Skin epidermis (tissue), 12 donors: ENCODE data around the gene PCGF2.
"Not testable (repeated sequence)": the region's sequence is repeated elsewhere in the genome, so short reads cannot be mapped to it uniquely, and the experiment has no call there.

Experiments used
- H3K27ac ChIP-seq, 21 experiments: fragments of 200-600 bp; sonication (generic) in 11 of 21; one replicate each; pipeline ENCODE4 v1.5.0; 2020; ENCODE audit warnings: mild to moderate bottlenecking in 3 of 21, inconsistent platforms in 2 of 21, moderate library complexity in 2 of 21
- H3K4me3 ChIP-seq, 7 experiments: fragments of 200-600 bp; sonication (generic) in 2 of 7; one replicate each; pipeline ENCODE4 v1.5.0; 2020; ENCODE audit warnings: inconsistent platforms in 2 of 7, mild to moderate bottlenecking in 2 of 7, moderate library complexity in 1 of 7

PCGF2 gene

DNA sequence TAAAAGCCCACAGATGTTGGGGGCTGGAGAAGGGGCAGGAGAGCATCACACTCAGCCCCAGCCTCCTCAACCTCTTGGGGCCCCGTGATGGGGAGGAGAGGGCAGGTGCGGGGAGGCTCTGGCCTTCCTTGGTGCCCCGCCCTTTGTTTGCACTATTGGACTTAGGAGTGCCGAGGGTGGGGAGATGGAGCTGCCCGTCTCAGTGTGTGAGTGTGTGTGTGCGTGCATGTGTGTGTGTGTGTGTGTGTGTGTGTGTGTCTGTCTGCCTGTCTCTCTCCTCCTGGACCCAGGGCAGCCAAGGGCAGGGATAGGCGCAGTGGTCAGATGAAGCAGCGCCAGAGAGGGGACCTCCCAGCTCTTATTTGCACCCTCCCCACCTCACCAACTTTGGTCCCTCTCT lies 22.0 kb downstream of the PCGF2 start:
- peak overlapping the region in 1 of 21 experiments; percentile 95 for H3K27ac ChIP-seq
- H3K4me3 ChIP-seq, result not testable (repeated sequence)

DNA sequence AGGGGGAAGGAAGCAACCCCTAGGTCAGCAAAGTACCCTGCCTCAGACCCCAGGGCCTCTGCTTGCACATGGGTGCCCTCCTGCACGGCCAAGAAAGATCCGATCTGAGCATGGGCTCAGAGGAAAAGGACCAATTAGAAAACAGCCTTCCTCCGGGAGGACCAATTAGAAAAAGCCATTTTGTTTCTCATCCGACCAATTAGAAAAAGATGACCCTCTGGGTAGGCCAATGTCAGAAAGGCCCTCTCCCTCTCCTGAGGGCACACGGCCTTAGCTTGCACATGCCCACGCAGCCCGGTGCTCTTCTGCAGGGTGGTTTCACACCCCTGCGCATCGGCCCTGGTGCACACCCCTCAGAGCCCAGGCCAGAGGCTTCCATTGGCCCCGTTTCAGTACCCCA lies 23.1 kb downstream of the PCGF2 start:
- Histone ChIP-seq H3K27ac (peak overlapping the region in 4 of 21 experiments; percentile 8 to 37 (median 14)), H3K4me3 (no peak overlapping the region)

DNA sequence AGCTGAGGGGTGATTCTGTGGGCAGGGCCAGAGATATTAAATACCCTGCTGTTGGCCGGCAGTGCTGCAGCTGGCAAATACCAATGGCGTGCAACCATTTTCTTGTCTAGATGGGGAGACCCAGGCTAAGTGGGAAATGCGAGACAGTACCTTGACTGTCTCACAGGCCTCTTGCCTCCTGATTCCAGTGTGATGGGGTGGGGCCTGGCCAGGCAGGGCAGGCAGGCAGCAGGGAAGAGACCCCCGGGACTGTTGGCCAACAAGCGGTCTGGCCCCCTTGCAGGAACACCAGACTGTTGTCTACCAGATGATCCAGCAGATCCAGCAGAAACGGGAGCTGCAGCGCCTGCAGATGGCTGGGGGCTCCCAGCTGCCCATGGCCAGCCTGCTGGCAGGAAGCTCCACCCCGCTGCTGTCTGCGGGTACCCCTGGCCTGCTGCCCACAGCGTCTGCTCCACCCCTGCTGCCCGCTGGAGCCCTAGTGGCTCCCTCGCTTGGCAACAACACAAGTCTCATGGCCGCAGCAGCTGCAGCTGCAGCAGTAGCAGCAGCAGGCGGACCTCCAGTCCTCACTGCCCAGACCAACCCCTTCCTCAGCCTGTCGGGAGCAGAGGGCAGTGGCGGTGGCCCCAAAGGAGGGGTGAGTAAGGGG lies 23.7 kb downstream of the PCGF2 start:
- peak overlapping the region in 3 of 21 experiments; percentile 8 to 37 (median 11) for H3K27ac ChIP-seq
- no peak overlapping the region for H3K4me3 ChIP-seq

- Histone ChIP-seq H3K27ac (peak overlapping the region in 2 of 21 experiments; percentile 41 to 57), H3K4me3 (no peak overlapping the region)
Observed at GRCh38 chr17:38721802-38722201, 26.3 kb downstream of the PCGF2 start.

DNA sequence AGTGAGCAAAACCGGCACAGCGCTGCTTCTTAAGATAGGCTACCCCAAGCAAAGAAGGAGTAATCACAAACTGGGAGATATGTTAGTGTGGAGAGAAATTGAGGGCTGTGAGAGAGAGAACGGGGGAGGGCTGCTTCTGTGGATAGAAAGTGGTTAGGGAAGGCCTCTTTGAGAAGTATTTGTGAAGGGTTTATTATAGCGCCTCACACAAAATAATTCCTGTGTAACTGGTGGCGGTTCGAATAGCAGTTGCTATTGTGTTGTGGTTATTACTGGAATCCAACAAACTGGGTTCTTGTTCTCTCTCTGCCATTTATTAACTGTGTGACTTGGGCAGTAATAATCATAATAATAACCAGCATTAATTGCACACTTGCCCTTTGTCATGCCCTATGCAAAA lies 27.2 kb downstream of the PCGF2 start:
- no peak overlapping the region for H3K27ac ChIP-seq

GRCh38 chr17:38719943-38720641 lies 28.0 kb downstream of the PCGF2 start:
- H3K27ac ChIP-seq, result peak overlapping the region in 1 of 21 experiments; percentile 6
- no peak overlapping the region for H3K4me3 ChIP-seq

More for the DNA sequence above, 27.2 kb downstream of the PCGF2 start:
- no peak overlapping the region for H3K4me3 ChIP-seq

- peak overlapping the region in 3 of 21 experiments; percentile 6 to 25 (median 9) for H3K27ac ChIP-seq
- no peak overlapping the region for H3K4me3 ChIP-seq
Observed at GRCh38 chr17:38719289-38719942, 28.7 kb downstream of the PCGF2 start.

GRCh38 chr17:38717139-38717745 lies 30.9 kb downstream of the PCGF2 start:
- peak overlapping the region in 2 of 21 experiments; percentile 0 to 11 for H3K27ac ChIP-seq
- H3K4me3 ChIP-seq, result no peak overlapping the region

- Histone ChIP-seq H3K4me3 (no peak overlapping the region), H3K27ac (peak overlapping the region in 1 of 21 experiments; percentile 9)
Observed at GRCh38 chr17:38716368-38717005, 31.6 kb downstream of the PCGF2 start.

DNA sequence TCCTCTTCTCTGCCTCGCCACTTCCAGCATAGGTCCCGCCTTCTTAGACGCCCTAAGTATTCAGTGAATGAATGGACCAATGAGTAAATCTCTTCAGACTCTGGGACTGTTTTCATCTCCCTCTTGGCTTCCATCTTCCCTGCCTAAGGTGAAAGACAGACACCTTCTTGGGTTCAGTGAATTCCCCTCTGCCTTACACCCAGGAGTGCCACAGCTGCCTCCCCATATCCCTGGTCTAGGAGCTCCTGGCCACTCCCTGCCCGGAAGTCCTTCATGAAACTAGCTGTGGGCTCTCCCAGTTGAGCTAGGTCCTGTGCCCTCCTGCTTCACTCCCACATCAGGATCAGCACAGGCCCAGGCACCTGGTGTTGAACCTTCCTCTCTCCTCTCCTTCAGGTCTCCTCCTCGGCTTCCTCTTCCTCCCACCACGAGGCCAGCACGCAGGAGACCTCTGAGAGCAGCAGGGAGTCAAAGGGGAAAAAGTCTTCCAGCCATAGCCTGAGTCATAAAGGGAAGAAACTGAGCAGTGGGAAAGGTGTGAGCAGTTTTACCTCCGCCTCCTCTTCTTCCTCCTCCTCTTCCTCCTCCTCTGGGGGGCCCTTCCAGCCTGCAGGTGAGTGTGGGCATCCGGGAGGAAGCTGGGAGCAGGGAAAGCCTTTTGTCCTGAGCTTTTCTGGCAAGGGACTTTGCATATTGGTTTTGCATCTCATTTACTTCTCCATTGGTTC lies 32.8 kb downstream of the PCGF2 start:
- Histone ChIP-seq H3K4me3 (no peak overlapping the region), H3K27ac (peak overlapping the region in 1 of 21 experiments; percentile 21)

GRCh38 chr17:38713456-38714075 lies 34.6 kb downstream of the PCGF2 start:
- no peak overlapping the region for H3K27ac ChIP-seq
- H3K4me3 ChIP-seq, result no peak overlapping the region

GRCh38 chr17:38712593-38712992 lies 35.5 kb downstream of the PCGF2 start:
- Histone ChIP-seq H3K4me3 (no peak overlapping the region), H3K27ac (no peak overlapping the region)

GRCh38 chr17:38711792-38712571 lies 36.2 kb downstream of the PCGF2 start:
- H3K27ac ChIP-seq, result no peak overlapping the region
- H3K4me3 ChIP-seq, result no peak overlapping the region

DNA sequence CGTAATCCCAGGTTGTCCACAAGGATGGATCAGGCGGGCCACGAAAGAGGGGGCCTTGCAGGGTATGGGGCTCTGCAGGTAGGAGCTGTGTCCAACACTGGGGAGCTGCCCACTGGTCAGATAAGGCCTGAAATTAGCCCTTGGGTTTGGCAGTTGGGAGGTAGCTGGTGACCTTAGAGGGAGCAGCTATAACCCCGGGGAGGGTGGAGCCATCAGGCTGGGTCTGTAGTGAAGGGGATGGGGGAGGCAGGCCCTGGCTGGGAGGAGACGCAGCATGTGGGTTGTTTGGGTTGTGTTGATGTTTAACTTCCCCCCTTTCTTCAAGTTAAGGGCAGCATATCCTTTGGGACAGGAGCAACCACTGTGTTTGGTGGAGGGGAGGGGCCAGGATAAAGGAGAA lies 37.2 kb downstream of the PCGF2 start:
- no peak overlapping the region for H3K4me3 ChIP-seq
- no peak overlapping the region for H3K27ac ChIP-seq

GRCh38 chr17:38710604-38710962 lies 37.6 kb downstream of the PCGF2 start:
- H3K27ac ChIP-seq, result no peak overlapping the region
- no peak overlapping the region for H3K4me3 ChIP-seq

- Histone ChIP-seq H3K4me3 (no peak overlapping the region), H3K27ac (no peak overlapping the region)
Observed at GRCh38 chr17:38709864-38710603, 38.1 kb downstream of the PCGF2 start.

DNA sequence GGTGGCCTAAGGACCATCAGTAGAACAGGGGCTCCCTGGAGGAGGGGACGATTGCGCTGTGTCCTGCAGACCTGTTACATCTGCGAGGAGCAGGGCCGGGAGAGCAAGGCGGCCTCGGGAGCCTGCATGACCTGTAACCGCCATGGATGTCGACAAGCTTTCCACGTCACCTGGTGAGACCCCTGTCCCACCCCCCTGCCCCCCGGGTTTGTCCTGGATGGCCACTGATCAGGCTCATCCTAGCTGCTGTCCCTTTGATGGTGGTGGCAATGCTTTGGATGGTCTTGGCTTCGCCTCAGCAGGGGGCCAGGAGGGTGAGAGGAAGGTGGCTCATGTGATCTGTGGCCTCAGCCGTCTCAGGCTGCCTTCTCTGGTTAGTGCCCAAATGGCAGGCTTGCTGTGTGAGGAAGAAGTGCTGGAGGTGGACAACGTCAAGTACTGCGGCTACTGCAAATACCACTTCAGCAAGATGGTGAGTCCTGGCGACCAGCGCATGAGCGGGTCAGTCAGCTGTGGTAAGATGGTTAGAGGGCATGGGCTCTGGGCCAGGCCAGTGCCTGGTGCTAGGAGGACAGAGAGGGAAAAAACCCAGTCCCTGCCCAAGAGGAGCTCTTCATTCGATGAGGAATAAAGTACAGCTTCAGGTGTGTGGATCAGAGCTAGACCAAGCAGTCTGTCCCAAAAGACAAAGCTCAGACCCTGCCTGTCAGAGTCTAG lies 38.9 kb downstream of the PCGF2 start:
- no peak overlapping the region for H3K4me3 ChIP-seq
- peak overlapping the region in 1 of 21 experiments; percentile 25 for H3K27ac ChIP-seq
